CD4-positive, alpha-beta T cell (primary cell): ENCODE data around the gene HTR4. TPM values are rescaled to one million over a fixed set of nuclear protein-coding genes. Genes with fewer than 3 reads are reported as not detected.

Experiments used
- ATAC-seq: fragments of 200-7000 bp; cut with Tn5 transposase; one replicate; pipeline ENCODE4 v1.10.0; 2022; ENCODE audit warnings: mild to moderate bottlenecking; ENCODE audit not compliant: poor library complexity
- CTCF ChIA-PET: fragments of 350-600 bp; sonication (Branson Sonifier 250); formaldehyde crosslinking; loops from one replicate; lab custom pipeline; 2021; ENCODE audit warnings: antibody characterized with exemption, inconsistent platforms; lab: Charles Lee
- POLR2A ChIA-PET: fragments of 350-600 bp; sonication (Branson Sonifier 250); formaldehyde crosslinking; loops from one replicate; lab custom pipeline; 2021; ENCODE audit warnings: antibody characterized with exemption, inconsistent platforms; lab: Charles Lee
- DNase-seq, 14 experiments: peaks; one replicate each; pipeline ENCODE4 v3.0.0-alpha.2; 2013 to 2020; ENCODE audit warnings: mixed read lengths in 2 of 14
- H3K27ac ChIP-seq, 2 donors: one replicate each; pipeline versions ENCODE4 v1.5.1 to v1.7.0; 2013; ENCODE audit warnings: low read length in 2 of 2, low read depth in 1 of 2, mild to moderate bottlenecking in 1 of 2
- H3K27me3 ChIP-seq, 2 experiments: 1 replicate in 1 of 2; 2 replicates in 1 of 2; pipeline versions ENCODE4 v1.6.1 to v1.7.0; 2013; ENCODE audit warnings: low read length in 2 of 2, control low read depth in 1 of 2, mild to moderate bottlenecking in 1 of 2, moderate library complexity in 1 of 2; ENCODE audit not compliant: insufficient read depth in 2 of 2, control insufficient read depth in 1 of 2
- H3K36me3 ChIP-seq: one replicate; pipeline ENCODE4 v1.6.1; 2013; ENCODE audit warnings: low read length, control low read depth; ENCODE audit not compliant: insufficient read depth
- H3K4me1 ChIP-seq: one replicate; pipeline ENCODE4 v1.6.1; 2013; ENCODE audit warnings: low read length, control low read depth; ENCODE audit not compliant: insufficient read depth
- H3K4me3 ChIP-seq: one replicate; pipeline ENCODE4 v1.5.1; 2013; ENCODE audit warnings: mild to moderate bottlenecking, low read length, moderate library complexity
- H3K9me3 ChIP-seq, 2 experiments: 1 replicate in 1 of 2; 2 replicates in 1 of 2; pipeline versions ENCODE4 v1.6.1 to v1.7.0; 2013; ENCODE audit warnings: low read length in 2 of 2, mild to moderate bottlenecking in 2 of 2, control low read depth in 1 of 2, moderate library complexity in 1 of 2; ENCODE audit not compliant: control insufficient read depth in 1 of 2, insufficient read depth in 1 of 2
- H3K27ac Mint-ChIP-seq: one replicate; pipeline ENCODE4 v1.8.0; 2020; ENCODE audit warnings: mixed read lengths
- H3K27me3 Mint-ChIP-seq: one replicate; pipeline ENCODE4 v1.8.0; 2021; ENCODE audit warnings: mixed read lengths
- H3K36me3 Mint-ChIP-seq: one replicate; pipeline ENCODE4 v1.8.0; 2021; ENCODE audit warnings: low read depth, mixed read lengths
- H3K4me1 Mint-ChIP-seq: one replicate; pipeline ENCODE4 v1.8.0; 2021; ENCODE audit warnings: low read depth, mixed read lengths
- H3K4me3 Mint-ChIP-seq: one replicate; pipeline ENCODE4 v1.8.0; 2020; ENCODE audit warnings: mild to moderate bottlenecking, mixed read lengths
- H3K9me3 Mint-ChIP-seq: one replicate; pipeline ENCODE4 v1.8.0; 2020; ENCODE audit warnings: mixed read lengths
- CTCF ChIP-seq: fragments of 200-600 bp; IDR thresholded peaks from one replicate; pipeline ENCODE4 v1.8.0; 2022; ENCODE audit warnings: antibody characterized with exemption, mild to moderate bottlenecking
- intact Hi-C, 2 experiments: fragments of 100-400 bp; cut with DNase I in 1 of 2; cut with micrococcal nuclease in 1 of 2; formaldehyde crosslinking; loops; one replicate each; pipeline versions ENCODE4 v1.15.1 to v1.9.0; 2023 to 2025; cut with DNase I, micrococcal nuclease
- total RNA-seq, 174 experiments: library from RNA in 2 of 174; stranded (reverse) in 2 of 174; gene quantifications; one replicate each; pipeline ENCODE4 v1.2.3 and lab custom pipeline; 2021 to 2026

The HTR4 gene
- total RNA-seq, 2 experiments from 2014 or later, result not detected

- Histone ChIP-seq H3K36me3 (no peaks in the 10 kb centered on the region), H3K27me3 (peaks cover 0 to 7% of the 10 kb centered on the region in 2 experiments), H3K9me3 (no peaks in the 10 kb centered on the region), H3K27ac (no peak overlapping the region), H3K4me3 (no peak overlapping the region), H3K4me1 (no peaks in the 10 kb centered on the region)
- intact Hi-C loops, result no loop called here
- TF ChIP-seq CTCF, result no peak
- CTCF ChIA-PET, result no interaction called here
- Mint-ChIP-seq H3K4me1 (peaks cover 7% of the 10 kb centered on the region), H3K27me3 (peaks cover 12% of the 10 kb centered on the region), H3K4me3 (no peak overlapping the region), H3K27ac (no peak overlapping the region), H3K36me3 (no peaks in the 10 kb centered on the region), H3K9me3 (no peaks in the 10 kb centered on the region)
- POLR2A ChIA-PET, result no interaction called here
- DNase-seq, result no peak
- ATAC-seq, result no peak
These were observed 21.3 kb downstream of the HTR4 start for GRCh38 chr5:148633067-148633377.

- ATAC-seq (no peak), DNase-seq (no peak)
- H3K4me3 Mint-ChIP-seq, result no peak overlapping the region
- POLR2A ChIA-PET, result no interaction called here
- no peak overlapping the region for H3K27ac Mint-ChIP-seq
- no peaks in the 10 kb centered on the region for H3K9me3 Mint-ChIP-seq
- Histone ChIP-seq H3K9me3 (no peaks in the 10 kb centered on the region), H3K36me3 (no peaks in the 10 kb centered on the region), H3K27me3 (peaks cover 0 to 7% of the 10 kb centered on the region in 2 experiments), H3K4me3 (no peak overlapping the region), H3K27ac (no peak overlapping the region), H3K4me1 (no peaks in the 10 kb centered on the region)
- peaks cover 7% of the 10 kb centered on the region for H3K4me1 Mint-ChIP-seq
- CTCF ChIA-PET, result no interaction called here
- no peak for TF ChIP-seq CTCF
- no peaks in the 10 kb centered on the region for H3K36me3 Mint-ChIP-seq
- peaks cover 12% of the 10 kb centered on the region for H3K27me3 Mint-ChIP-seq
- intact Hi-C loops, result no loop called here
These were observed 21.9 kb downstream of the HTR4 start for GRCh38 chr5:148632255-148633066.

DNA sequence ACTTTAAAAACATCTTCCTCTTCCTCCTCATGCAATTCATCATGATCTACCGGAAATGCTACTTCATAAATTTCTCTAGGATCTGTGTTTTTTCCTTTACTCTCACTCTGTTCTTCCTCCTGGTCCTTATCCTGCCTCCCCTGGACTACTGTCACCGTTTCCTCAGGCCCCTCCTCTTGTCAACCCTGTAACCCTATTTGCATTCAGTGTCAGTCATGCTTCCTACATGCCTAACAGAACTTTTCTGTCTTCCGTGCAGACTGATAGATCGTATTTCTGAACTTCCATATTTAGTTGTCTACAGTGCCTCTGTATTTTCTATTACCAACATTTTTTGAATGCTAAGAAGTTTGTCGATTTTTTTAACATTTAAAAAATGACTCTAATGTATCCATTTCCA is 27.3 kb downstream of the HTR4 start:
- no peaks in the 10 kb centered on the region for H3K9me3 Mint-ChIP-seq
- CTCF ChIA-PET, result no interaction called here

More for the DNA sequence above, 27.3 kb downstream of the HTR4 start:
- POLR2A ChIA-PET, result no interaction called here
- H3K36me3 ChIP-seq, result no peaks in the 10 kb centered on the region
- DNase-seq (no peak), ATAC-seq (no peak)
- intact Hi-C loops, result no loop called here
- Mint-ChIP-seq H3K36me3 (no peaks in the 10 kb centered on the region), H3K4me1 (peaks cover 4% of the 10 kb centered on the region), H3K27me3 (peaks cover 6% of the 10 kb centered on the region), H3K27ac (no peak overlapping the region), H3K4me3 (no peak overlapping the region)
- TF ChIP-seq CTCF, result no peak
- H3K4me1 ChIP-seq, result no peaks in the 10 kb centered on the region
- H3K27me3 ChIP-seq, result peaks cover 0 to 7% of the 10 kb centered on the region in 2 experiments
- H3K4me3 ChIP-seq, result no peak overlapping the region
- H3K27ac ChIP-seq, result no peak overlapping the region
- no peaks in the 10 kb centered on the region for H3K9me3 ChIP-seq
